Measurements from ENCODE around the gene SSTR3.
"Not testable (repeated sequence)": the region's sequence is repeated elsewhere in the genome, so short reads cannot be mapped to it uniquely, and the experiment has no call there.

The SSTR3 gene

GRCh38 chr22:37212174-37212906 is at the start of gene SSTR3:
Gene SSTR3, minus strand, starts transcription at chr22:37212477. Its CDS starts 4,674 bp downstream, at chr22:37207803.
- no peak for DNase-seq

DNA sequence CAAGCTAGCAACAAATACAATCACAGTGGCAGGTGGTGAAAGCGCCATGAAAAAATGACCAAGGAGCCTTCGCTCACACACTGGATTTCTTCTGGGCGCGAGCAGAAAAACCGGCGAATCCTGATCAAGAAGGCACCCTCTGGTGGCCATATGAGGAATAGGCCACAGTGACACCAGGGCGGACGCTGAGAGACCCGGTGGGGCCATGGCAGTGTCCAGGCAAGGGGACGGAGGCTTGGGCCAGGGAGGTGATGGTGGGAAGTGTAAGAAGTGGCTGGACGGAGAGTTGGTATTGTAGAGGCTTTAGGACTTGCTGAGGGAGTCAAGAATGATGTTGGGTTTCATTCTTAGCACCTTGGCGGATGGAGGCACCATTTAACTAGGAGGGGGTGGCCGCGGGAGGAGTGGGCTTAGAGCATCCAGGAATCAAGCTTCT is 48.6 kb upstream of the SSTR3 start:
- DNase-seq = peak; percentile 52

- DNase-seq = no peak
Measured at GRCh38 chr22:37260155-37260795, 48.0 kb upstream of the SSTR3 start.

GRCh38 chr22:37259540-37260029 is 47.3 kb upstream of the SSTR3 start:
- DNase-seq = no peak

- DNase-seq = no peak
Measured at GRCh38 chr22:37258753-37259401, 46.6 kb upstream of the SSTR3 start.

DNA sequence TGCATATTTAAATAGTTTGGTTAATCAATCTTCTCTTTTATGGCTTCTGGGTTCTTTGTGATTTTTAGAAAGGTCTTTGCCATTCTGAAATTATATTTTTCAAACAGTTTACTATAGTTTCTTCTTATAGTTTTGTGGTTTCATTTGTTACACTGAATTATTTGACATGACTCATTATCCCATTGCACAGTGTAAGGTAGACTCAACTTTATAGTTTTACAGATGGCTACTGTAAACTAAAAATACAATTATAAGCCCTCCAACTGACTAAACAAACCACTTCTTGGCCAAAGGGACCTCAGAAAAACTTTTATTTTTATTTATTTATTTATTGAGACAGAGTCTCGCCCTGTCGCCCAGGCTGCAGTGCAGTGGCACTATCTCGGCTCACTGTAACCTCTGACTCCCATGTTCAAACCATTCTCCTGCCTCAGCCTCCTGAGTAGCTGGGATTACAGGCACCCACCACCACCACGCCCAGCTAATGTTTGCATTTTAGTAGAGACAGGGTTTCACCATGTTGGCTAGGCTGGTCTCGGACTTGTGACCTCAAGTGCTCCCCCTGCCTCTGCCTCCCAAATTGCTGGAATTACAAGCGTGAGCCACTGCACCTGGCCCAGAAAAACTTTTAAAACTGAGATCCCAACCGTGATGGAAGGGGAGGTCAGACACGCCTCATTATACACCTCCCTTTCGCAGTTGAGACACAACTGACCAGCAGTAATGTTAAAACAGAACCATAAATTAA is 45.9 kb upstream of the SSTR3 start:
- DNase-seq = no peak

- DNase-seq = no peak
Measured at GRCh38 chr22:37256075-37256726, 43.9 kb upstream of the SSTR3 start.

DNA sequence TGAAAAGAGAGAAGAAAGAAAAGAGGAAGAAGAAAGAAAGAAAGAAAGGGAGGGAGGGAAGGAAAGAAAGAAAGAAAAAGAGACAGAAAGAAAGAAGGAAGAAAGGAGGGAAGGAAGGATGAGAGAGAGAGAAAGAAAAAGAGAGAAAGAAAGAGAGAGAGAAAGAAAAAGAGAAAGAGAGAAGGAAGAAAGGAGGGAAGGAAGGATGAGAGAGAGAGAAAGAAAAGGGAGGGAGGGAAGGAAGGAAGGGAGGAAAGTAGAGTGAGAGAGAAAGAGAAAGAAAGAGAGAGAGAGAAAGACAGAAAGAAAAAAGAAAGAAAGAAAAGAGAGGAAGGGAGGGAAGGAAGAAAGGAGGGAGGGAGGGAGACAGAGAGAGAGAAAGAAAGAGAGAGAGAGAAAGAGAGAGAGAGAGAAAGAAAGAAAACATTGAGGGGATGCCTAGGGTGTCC is 43.3 kb upstream of the SSTR3 start:
- DNase-seq = no peak

DNA sequence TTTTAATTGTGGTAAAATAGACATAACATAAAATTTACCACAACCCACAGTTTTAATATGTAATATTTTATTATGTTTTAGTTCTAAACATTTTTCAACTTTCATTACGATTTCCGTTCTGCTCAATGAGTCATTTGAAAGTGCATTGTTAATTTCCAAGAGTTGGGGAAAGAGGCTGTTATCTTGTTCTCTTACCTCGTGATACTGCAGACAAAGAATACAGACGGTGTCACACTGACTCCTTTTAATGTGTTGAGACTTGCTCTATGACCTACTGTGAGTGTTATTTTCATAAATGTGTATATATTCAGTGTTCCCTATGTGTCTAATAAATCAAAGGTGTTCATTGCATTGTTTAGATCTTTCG is 42.6 kb upstream of the SSTR3 start:
- DNase-seq = no peak

DNA sequence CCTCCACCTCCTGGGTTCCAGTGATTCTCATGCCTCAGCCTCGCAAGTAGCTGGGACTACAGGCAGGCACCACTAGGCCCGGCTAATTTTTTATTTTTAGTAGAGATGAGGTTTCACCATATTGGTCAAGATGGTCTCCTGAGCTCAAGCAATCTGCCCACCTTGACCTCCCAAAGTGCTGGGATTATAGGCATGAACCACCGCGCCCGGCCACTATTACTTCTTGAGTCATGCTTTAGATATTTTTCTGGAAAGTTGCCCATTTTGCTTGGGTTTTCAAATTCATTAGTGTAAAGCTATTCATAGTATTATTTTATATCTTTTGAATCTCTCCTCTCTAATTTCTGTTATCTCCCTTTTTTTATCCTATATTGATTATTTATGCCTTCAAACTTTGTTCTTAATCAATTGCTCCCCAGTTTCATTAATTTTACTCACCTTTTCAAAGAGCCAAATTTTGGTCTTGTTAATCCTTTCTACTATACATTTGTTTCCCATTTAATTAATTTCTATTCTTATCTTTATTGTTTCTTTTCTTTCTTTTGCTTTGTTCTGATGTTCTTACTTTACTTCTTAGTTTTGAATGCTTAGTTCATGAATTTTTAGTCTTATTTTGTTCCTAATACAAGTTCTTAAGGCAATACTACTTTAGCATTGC is 42.1 kb upstream of the SSTR3 start:
- no peak for DNase-seq

GRCh38 chr22:37253126-37253660 is 40.9 kb upstream of the SSTR3 start:
- DNase-seq = no peak

GRCh38 chr22:37251836-37252235 is 39.6 kb upstream of the SSTR3 start:
- DNase-seq = not testable (repeated sequence)

GRCh38 chr22:37249986-37250385 is 37.7 kb upstream of the SSTR3 start:
- DNase-seq = no peak

DNA sequence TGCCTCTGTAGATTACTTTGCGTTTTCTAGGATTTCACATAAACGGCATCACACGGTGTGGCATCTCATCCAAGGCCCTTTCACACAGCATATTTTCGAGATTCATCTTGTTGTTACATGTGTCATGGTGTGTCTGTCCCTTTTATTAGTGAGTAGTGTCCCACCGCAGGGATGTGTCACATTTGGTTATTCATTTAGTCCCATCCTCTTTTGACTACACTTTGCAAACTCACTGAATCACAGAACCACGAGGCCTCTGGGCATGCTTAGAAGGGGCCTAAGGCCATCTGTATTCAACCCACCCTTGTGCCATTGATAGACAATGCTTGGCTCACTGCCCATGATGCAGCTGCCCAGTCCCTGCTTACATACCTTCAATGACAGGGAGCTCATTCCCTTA is 36.0 kb upstream of the SSTR3 start:
- DNase-seq = no peak

- DNase-seq = no peak
Measured at GRCh38 chr22:37245740-37246139, 33.5 kb upstream of the SSTR3 start.

DNA sequence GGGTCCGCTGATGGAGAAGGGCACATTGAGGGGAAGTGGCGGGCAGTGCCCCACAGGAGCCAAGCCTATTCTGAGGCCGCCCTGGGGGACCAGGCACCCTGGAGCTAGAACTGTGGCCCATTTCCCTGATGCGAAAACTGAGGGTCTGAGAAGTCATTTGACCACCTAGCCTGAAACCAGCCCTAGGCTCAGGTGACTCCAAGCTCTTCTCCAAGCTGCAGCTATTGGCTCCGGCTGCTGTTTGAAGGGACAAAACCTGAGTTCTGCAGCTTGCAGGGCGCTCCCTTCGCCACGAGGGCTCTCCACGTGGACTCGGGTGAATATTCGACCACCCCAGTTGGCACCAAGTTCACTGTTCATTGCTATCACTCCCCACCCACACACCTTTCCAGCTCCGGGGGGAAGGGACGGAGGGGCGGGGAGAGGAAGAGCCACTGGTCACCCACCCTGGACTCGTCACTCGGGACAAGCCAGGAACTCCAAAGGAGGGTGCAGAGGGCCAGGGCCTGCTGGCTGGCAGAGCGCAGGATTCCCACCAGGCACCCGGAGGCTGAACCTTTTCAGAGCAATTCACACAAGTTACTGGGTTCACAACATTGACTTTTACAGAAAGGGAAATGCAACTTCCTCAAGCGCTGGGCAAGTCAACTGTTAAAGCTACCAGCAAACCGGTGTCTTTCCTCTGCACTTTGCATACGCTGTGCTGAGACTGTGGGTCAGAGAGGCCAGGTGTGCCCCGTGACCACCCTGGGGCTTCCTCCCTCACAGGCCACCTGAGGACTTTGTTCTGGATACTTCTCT is 32.8 kb upstream of the SSTR3 start:
- DNase-seq = no peak

DNA sequence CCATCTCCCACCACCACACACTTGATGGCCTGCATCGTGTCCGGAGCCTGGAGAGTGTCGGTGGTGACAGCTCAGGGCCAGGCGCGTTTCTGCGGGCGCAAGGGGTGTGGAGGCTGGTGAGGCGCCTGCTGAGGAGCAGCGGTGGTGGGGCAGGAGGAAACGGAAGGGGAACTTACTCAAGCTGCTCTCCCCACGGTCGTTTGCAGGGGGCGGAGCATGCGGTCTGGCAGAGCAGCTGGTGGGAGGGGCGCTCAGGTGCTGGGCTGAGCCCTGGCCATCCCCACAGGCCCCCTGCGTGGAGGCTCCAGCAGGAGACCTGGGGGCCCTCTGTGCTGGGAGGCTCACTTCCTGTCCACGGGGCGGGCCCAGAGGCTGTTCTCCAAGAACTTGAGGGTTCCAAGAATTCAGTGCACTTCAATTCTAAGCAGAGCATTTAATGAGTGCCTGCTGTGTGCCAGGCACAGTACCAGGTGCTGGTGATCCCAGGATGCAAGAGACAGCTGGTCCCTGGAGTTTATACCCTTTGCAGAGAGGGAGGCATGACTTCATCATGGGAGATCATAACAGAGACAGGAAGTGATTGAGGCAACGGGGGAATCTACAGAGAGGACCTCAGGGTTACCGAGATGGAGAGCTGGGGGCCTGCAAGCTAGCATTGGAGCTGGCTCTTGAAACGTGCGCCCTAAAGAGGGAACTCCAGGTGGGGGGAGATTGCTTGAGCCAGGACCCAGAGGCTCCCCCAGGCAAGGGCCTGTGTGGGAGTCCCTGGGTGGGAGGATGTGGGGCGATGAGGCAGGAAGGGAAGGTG is 32.0 kb upstream of the SSTR3 start, which contains the start of gene RAC2:
TSS of gene RAC2 (minus strand) at position 156 of the 808 bp plus-strand sequence. CDS start at position 35, 121 bp downstream.
- DNase-seq = no peak

GRCh38 chr22:37243402-37244113 is 31.3 kb upstream of the SSTR3 start:
- no peak for DNase-seq

DNA sequence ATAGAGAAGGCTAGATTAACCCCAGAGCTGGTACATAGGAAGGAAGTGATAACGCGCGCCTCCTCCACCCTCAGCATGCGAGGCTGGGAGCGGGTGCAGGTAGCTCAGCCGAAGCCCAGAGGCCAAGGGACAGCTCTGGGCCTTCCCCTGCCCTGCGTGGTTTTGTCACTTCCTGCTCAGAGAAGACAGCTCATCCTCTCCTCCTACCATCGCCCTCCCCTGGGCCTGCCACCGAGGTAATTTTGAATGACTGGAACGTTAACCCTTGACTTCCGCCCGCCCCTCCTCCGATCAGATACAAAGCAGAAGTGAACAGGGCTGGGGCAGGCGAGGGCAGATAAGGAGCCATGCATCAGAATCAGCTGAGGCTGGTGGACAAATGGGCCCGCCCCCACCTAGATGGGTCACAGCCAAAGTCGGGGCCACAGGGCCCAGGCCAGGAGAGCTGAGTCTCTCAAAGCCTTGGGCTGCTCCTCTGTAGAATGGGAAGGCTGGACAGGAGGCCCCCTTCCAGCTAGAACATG is 30.2 kb upstream of the SSTR3 start:
- DNase-seq = no peak
